Measurements from ENCODE around the gene STK17B.
A peak's percentile ranks its signal among the peaks of the same experiment; 100 is the strongest.

Gene STK17B

GRCh38 chr2:196163285-196163684 lies 8.1 kb downstream of the STK17B start:
- Histone ChIP-seq H3K27ac (peak overlapping the region in 3 of 21 experiments; percentile 64 to 99 (median 70)), H3K4me3 (peak overlapping the region in 1 of 7 experiments; percentile 2)

- Histone ChIP-seq H3K27ac (peak overlapping the region in 5 of 21 experiments; percentile 12 to 99 (median 64)), H3K4me3 (peak overlapping the region in 1 of 7 experiments; percentile 2)
These were observed 8.7 kb downstream of the STK17B start for GRCh38 chr2:196162586-196163175.

- peak overlapping the region in 8 of 21 experiments; percentile 18 to 99 (median 36) for H3K27ac ChIP-seq
These were observed 10.4 kb downstream of the STK17B start for GRCh38 chr2:196160946-196161345.

GRCh38 chr2:196160101-196160500 lies 11.3 kb downstream of the STK17B start:
- Histone ChIP-seq H3K27ac (peak overlapping the region in 12 of 21 experiments; percentile 5 to 99 (median 36)), H3K4me3 (no peak overlapping the region)

More at GRCh38 chr2:196160946-196161345, 10.4 kb downstream of the STK17B start:
- H3K4me3 ChIP-seq, result no peak overlapping the region

- peak overlapping the region in 12 of 21 experiments; percentile 5 to 99 (median 36) for H3K27ac ChIP-seq
These were observed 12.0 kb downstream of the STK17B start for GRCh38 chr2:196159221-196159892.

GRCh38 chr2:196155575-196155974 lies 15.8 kb downstream of the STK17B start:
- Histone ChIP-seq H3K4me3 (no peak overlapping the region), H3K27ac (no peak overlapping the region)

More at GRCh38 chr2:196159221-196159892, 12.0 kb downstream of the STK17B start:
- H3K4me3 ChIP-seq, result no peak overlapping the region

- Histone ChIP-seq H3K27ac (no peak overlapping the region), H3K4me3 (no peak overlapping the region)
These were observed 17.9 kb downstream of the STK17B start for GRCh38 chr2:196153480-196153879.

GRCh38 chr2:196149948-196150347 lies 21.4 kb downstream of the STK17B start:
- Histone ChIP-seq H3K4me3 (no peak overlapping the region), H3K27ac (no peak overlapping the region)

- H3K4me3 ChIP-seq, result no peak overlapping the region
- H3K27ac ChIP-seq, result no peak overlapping the region
These were observed 22.6 kb downstream of the STK17B start for GRCh38 chr2:196148736-196149135.

GRCh38 chr2:196145256-196145655 lies 26.1 kb downstream of the STK17B start:
- Histone ChIP-seq H3K27ac (no peak overlapping the region), H3K4me3 (no peak overlapping the region)

GRCh38 chr2:196144513-196145126 lies 26.8 kb downstream of the STK17B start:
- Histone ChIP-seq H3K4me3 (no peak overlapping the region), H3K27ac (no peak overlapping the region)

GRCh38 chr2:196143730-196144131 lies 27.6 kb downstream of the STK17B start:
- Histone ChIP-seq H3K4me3 (no peak overlapping the region), H3K27ac (no peak overlapping the region)

GRCh38 chr2:196142825-196143224 lies 28.6 kb downstream of the STK17B start:
- H3K4me3 ChIP-seq, result no peak overlapping the region
- no peak overlapping the region for H3K27ac ChIP-seq

- no peak overlapping the region for H3K4me3 ChIP-seq
- H3K27ac ChIP-seq, result no peak overlapping the region
These were observed 31.2 kb downstream of the STK17B start for GRCh38 chr2:196140213-196140612.

GRCh38 chr2:196137271-196137670 lies 34.1 kb downstream of the STK17B start:
- no peak overlapping the region for H3K4me3 ChIP-seq
- H3K27ac ChIP-seq, result no peak overlapping the region

GRCh38 chr2:196136151-196136550 lies 35.2 kb downstream of the STK17B start:
- H3K27ac ChIP-seq, result no peak overlapping the region
- no peak overlapping the region for H3K4me3 ChIP-seq

- Histone ChIP-seq H3K27ac (no peak overlapping the region), H3K4me3 (no peak overlapping the region)
These were observed 39.1 kb downstream of the STK17B start for GRCh38 chr2:196131949-196132925.

- H3K4me3 ChIP-seq, result no peak overlapping the region
These were observed 39.9 kb downstream of the STK17B start for GRCh38 chr2:196131384-196131937.

GRCh38 chr2:196130039-196130825 lies 41.1 kb downstream of the STK17B start:
- H3K4me3 ChIP-seq, result no peak overlapping the region
- no peak overlapping the region for H3K27ac ChIP-seq

More at GRCh38 chr2:196131384-196131937, 39.9 kb downstream of the STK17B start:
- H3K27ac ChIP-seq, result no peak overlapping the region

All from skin epidermis (tissue), 12 donors.